Measurements from ENCODE around the gene SLC12A8.

GRCh38 chr3:125186261-125186787 is 26.2 kb downstream of the SLC12A8 start:
- no peak for TF ChIP-seq POLR2A (conservative IDR thresholded peaks at IDR 0.05)
- no peak for TF ChIP-seq ZNF764 (CRISPR knock-in tag; IDR thresholded peaks at IDR 0.05; ENCODE audit: low read depth)
- no peak for TF ChIP-seq CBX1 (IDR thresholded peaks at IDR 0.05; ENCODE audit: low read depth)
- TF ChIP-seq KDM1A (IDR thresholded peaks at IDR 0.05): no peak
- TF ChIP-seq, protein P1, sequence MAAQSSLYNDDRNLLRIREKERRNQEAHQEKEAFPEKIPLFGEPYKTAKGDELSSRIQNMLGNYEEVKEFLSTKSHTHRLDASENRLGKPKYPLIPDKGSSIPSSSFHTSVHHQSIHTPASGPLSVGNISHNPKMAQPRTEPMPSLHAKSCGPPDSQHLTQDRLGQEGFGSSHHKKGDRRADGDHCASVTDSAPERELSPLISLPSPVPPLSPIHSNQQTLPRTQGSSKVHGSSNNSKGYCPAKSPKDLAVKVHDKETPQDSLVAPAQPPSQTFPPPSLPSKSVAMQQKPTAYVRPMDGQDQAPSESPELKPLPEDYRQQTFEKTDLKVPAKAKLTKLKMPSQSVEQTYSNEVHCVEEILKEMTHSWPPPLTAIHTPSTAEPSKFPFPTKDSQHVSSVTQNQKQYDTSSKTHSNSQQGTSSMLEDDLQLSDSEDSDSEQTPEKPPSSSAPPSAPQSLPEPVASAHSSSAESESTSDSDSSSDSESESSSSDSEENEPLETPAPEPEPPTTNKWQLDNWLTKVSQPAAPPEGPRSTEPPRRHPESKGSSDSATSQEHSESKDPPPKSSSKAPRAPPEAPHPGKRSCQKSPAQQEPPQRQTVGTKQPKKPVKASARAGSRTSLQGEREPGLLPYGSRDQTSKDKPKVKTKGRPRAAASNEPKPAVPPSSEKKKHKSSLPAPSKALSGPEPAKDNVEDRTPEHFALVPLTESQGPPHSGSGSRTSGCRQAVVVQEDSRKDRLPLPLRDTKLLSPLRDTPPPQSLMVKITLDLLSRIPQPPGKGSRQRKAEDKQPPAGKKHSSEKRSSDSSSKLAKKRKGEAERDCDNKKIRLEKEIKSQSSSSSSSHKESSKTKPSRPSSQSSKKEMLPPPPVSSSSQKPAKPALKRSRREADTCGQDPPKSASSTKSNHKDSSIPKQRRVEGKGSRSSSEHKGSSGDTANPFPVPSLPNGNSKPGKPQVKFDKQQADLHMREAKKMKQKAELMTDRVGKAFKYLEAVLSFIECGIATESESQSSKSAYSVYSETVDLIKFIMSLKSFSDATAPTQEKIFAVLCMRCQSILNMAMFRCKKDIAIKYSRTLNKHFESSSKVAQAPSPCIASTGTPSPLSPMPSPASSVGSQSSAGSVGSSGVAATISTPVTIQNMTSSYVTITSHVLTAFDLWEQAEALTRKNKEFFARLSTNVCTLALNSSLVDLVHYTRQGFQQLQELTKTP (IDR thresholded peaks at IDR 0.05; ENCODE audit: low read depth in 1 of 2, partially characterized antibody in 2 of 2): no peak
